Measurements from ENCODE around the gene CACNB2.

DNA sequence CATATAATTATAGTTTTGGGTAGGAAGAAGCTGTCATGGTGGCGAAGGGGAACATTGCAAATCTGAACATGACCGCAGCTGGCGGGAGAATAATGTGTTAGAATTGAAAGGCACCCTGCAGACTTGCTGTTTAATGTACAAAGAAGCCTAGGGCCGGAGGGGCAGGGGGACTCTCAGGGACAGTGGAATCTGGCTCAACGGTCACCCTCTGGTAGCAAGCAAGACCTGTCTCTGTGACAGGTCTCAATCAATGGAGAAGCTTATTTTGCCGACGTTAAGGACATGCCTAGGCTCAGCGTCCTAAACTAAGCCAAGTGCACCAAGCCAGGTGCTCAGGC lies 333.9 kb downstream of the CACNB2 start:
- TF ChIP-seq, protein P1, sequence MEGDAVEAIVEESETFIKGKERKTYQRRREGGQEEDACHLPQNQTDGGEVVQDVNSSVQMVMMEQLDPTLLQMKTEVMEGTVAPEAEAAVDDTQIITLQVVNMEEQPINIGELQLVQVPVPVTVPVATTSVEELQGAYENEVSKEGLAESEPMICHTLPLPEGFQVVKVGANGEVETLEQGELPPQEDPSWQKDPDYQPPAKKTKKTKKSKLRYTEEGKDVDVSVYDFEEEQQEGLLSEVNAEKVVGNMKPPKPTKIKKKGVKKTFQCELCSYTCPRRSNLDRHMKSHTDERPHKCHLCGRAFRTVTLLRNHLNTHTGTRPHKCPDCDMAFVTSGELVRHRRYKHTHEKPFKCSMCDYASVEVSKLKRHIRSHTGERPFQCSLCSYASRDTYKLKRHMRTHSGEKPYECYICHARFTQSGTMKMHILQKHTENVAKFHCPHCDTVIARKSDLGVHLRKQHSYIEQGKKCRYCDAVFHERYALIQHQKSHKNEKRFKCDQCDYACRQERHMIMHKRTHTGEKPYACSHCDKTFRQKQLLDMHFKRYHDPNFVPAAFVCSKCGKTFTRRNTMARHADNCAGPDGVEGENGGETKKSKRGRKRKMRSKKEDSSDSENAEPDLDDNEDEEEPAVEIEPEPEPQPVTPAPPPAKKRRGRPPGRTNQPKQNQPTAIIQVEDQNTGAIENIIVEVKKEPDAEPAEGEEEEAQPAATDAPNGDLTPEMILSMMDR (IDR thresholded peaks at IDR 0.05), result no peak
- TF ChIP-seq EZH2 (IDR thresholded peaks at IDR 0.05) (no peak), EZH2phosphoT487 (IDR thresholded peaks at IDR 0.05) (no peak)

Data from neural progenitor cell (in vitro differentiated cells).